NCI-H1930 (cell line): ENCODE results near the gene CALM1.

Experiments used
- DNase-seq, 2 experiments: peaks; one replicate each; lab custom pipeline; 2025; lab: John Stamatoyannopoulos, UW

The CALM1 gene

GRCh38 chr14:90409209-90409730, 12.4 kb downstream of the CALM1 start:
- DNase-seq: no peak

GRCh38 chr14:90412058-90412457, 15.2 kb downstream of the CALM1 start:
- no peak for DNase-seq

DNA sequence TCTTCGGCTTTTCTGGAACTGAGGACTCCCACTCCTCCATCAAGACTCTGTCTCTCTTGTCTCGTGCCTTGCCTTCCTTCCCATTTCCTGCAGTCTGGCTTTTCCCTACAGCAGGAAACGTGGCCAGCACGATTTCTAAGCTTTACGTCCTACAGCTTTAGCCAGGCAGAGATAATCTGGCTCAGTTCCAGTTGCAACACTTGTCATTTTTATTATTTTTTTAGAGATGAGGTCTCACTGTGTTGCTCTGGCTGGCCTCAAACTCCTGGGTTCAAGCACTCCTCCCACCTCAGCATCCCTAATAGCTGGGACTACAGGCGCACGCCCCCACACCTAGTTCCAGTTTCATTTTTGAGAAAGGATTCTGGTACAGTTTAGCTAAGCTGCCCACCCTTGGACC, 19.9 kb downstream of the CALM1 start:
- no peak for DNase-seq

DNA sequence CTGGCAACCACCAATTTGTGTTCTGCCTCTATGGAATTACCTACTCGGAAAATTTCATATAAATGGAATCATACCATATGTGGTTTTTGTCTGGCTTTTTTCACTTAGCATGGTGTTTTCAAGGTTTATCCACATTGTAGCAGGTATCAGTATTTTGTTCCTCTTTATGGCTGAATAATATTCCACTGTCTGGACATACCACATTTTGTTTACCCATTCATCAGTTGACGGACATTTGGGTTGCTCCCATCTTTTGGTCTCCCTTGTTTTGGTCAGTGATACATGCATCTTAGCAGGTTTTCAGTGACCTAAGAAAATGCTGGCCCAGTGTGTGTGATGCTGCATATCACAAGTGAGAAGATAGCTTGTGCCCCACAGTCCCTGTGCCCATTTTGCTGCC, 21.2 kb downstream of the CALM1 start:
- no peak for DNase-seq

DNA sequence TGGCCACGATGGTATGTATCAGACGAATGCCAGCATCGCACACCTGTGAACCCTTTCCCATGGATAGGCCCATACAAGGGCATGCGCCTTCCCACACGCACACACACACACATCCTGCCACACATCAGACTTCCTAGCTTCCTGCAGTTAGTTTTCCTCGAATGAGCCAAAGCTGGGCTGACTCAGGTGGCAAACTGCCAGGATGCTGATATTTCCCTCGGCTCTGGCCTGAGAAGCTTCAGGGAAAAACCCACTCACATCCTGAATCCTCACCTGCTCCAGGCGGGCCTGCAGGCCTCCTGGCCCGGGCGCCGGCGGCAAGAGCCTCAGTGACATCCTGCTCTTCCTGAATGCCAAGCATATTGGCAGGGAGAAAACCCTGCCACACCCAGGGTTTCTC, 22.4 kb downstream of the CALM1 start:
- no peak for DNase-seq

GRCh38 chr14:90421001-90421631, 24.3 kb downstream of the CALM1 start:
- DNase-seq: no peak

DNA sequence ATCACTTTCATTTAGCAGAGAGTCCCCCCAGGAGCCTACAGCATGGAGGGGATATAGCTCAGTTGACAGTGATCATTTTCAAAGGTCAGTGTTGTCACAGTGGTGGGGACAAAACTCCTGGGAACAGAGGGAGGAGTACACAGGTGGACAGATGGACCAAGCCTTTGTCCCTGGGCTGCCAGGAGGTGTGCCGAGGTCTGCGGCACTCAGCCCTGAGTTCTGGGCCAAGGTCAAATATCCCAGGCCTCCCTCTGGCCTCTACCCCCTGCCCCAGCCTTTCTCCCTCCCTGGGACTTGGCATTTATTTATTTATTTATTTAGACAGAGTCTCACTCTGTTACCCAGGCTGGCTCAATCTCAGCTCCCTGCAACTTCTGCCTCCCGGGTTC, 24.8 kb downstream of the CALM1 start:
- no peak for DNase-seq

GRCh38 chr14:90423166-90423565, 26.3 kb downstream of the CALM1 start:
- no peak for DNase-seq

DNA sequence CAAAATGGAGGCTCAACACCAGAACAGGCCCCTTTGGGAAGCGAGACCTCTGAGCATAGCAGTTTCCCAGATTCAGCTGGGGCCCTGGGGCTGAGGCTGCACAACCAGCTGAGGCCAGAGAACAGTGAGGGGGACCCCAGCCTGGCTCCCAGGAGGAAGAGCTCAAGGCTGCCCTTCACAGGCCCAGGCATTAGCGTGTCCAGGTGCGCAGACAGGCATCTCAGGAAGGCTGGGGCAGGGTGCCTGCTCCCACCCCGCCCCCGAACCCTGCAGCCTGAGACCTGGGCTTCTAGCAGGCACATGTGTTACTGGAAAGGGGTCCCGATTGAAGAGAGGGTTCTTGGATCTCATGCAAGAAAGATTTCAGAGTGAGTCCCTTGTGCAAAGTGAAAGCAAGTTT, 27.2 kb downstream of the CALM1 start:
- no peak for DNase-seq

DNA sequence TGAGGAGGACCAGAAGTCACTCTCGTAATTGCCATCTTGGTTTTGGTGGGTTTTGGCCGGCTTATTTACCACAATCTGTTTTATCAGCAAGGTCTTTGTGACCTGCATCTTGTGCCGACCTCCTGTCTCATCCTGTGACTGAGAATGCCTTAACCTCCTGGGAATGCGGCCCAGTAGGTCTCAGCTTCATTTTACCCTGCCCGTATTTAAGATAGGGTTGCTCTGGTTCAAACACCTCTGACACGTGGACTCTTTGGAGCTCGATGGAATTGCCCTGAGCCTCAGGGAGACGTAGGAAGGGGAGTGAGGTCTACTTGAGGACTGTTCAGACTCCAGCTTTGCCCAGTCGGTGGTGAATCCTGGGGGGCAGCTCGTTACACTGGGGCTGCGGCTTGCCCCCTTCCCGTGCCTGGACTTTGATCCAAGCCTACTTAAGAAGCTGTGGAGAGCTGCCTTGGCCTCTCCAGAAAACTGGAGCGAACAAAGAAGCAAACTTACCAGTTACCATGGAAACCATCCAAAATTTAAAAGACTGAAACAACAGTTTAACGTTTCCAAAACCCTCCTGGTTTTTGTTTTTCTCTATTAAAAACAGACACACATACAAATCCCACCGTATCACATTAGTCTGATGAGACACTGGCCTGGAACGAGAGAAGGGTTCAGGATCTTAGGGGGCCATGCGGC, 28.0 kb downstream of the CALM1 start:
- DNase-seq: no peak

- no peak for DNase-seq
Observed at GRCh38 chr14:90425373-90425879, 28.6 kb downstream of the CALM1 start.

GRCh38 chr14:90426031-90426540, 29.3 kb downstream of the CALM1 start:
- DNase-seq: no peak

DNA sequence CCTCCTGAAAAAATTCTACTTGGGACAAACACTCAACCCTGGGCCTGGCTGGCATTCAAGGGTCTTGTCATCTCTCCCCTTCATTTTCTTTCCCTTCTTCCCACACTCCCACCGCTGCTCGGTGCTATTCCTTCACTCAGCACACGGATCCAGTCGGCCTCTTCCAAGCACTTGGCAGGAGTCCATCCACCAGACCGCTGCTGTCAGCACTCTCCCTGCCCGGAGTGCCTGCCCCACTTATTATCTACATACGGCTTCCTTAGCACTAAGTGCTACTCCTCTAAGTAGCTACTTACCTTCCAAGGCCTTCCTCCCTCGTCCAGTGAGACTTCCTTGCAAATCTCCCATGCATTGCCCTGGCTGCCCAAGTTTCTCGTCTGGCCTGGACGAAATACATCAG, 29.8 kb downstream of the CALM1 start:
- DNase-seq: no peak

DNA sequence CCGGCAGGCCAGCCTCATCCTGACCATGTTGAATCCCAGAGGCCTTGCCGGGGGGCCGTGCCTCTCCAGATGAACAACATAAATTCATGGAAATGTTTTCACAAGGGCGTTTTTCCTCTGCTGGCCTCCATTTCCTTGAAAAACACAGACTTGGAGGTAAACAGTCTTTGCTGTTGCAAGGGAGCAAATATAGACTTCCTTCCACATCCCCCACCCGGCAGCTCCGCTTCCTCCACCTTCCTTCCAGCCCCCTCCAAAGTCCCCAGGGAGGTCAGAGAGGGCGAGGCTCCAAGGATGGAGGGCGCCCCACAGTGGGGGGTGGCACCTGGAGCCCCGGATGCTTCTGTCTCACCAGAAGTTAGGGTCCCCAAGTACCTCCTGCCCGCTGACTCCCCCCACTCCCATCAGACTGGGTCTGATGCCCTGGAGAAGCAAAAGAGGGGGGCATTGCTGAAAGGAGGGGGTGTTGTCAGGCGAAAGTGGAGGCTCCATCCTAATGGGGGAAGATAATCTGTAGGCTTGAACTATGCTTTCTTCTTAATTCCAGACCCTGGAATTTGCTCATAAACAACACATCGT, 31.1 kb downstream of the CALM1 start:
- DNase-seq: no peak

DNA sequence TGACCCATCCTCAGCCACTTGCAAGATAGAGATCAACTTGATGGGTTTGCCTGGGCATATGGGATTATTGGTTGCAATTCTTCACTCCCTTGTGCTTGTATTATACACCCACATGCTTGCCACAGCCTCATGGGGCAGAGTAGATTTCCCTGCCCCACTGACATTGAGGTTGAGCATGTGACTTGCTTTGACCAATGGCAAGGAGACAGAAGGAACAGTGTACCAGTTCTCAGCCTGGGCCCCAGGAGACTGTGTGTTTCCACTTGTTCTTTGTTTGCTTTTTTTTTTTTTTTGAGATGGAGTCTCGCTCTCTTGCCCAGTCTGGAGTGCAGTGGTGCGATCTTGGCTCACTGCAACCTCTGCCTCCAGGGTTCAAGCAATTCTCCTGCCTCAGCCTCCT, 31.8 kb downstream of the CALM1 start:
- DNase-seq: no peak

DNA sequence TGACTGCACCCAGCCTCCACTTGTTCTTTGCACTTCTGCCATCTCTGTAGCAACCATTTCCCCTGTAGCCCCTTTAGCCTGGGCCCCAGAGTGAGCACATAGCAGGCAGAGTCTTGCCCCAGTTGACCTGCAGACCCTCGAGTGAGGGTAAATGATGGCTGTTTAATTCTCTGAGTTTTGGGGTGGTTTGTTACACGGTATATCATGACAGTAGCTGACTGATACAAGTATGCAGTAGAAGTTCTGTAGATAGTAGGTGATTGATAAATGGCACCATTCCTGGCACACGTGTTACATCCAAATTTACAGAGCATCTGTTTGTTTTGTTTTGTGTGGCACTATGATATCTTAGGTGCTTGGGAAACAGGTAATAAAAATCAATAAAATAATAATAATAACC, 32.4 kb downstream of the CALM1 start:
- no peak for DNase-seq

DNA sequence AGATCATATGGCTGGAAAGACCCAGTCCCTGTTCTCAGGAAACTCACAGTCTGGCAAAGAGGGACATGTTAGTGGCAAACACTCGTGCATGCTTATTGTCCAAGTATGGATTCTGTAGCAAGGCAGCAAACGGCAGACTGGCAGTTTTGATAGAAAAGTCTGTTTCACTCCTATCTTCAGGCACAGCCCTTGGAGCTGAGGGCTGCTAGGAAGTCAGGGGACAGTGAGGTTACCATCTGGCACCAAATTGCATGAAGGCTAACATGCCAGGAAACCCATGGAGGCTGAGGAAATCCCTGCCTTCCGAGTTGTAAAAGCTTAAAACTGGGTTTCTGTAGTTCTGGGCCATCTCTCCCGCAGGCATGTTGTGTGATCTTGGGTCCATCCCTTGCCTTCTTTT, 32.9 kb downstream of the CALM1 start:
- no peak for DNase-seq

GRCh38 chr14:90434370-90435020, 37.7 kb downstream of the CALM1 start:
- no peak for DNase-seq

GRCh38 chr14:90438841-90439240, 42.0 kb downstream of the CALM1 start:
- DNase-seq: no peak

GRCh38 chr14:90440021-90440451, 43.2 kb downstream of the CALM1 start:
- DNase-seq: no peak

DNA sequence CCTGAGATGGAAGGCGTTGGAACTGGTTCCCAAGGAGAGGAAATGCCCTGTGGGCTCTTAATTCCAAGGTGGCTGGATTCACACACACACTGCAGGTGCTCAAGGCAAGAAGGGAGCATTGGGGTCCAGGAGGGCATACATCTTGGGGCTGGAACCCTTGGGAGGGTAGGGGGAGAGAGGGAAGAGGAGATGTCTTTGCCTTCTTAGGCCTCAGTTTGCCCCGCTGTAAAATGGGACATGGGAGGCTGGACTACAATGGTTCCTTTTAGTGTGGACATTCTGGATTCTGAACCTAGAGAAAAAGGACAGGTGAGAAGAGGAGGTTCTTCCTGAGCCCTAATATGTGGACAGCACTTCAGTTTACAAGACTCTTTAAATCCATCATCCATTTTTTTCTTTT, 43.8 kb downstream of the CALM1 start:
- no peak for DNase-seq

GRCh38 chr14:90442388-90442787, 45.6 kb downstream of the CALM1 start:
- no peak for DNase-seq
